ENCODE data around the gene SYT17. TPM values are rescaled to one million over a fixed set of nuclear protein-coding genes. Genes with fewer than 3 reads are reported as not detected.

Gene SYT17
- total RNA-seq, 1 experiment from 2014 or later = 10.3 TPM

DNA sequence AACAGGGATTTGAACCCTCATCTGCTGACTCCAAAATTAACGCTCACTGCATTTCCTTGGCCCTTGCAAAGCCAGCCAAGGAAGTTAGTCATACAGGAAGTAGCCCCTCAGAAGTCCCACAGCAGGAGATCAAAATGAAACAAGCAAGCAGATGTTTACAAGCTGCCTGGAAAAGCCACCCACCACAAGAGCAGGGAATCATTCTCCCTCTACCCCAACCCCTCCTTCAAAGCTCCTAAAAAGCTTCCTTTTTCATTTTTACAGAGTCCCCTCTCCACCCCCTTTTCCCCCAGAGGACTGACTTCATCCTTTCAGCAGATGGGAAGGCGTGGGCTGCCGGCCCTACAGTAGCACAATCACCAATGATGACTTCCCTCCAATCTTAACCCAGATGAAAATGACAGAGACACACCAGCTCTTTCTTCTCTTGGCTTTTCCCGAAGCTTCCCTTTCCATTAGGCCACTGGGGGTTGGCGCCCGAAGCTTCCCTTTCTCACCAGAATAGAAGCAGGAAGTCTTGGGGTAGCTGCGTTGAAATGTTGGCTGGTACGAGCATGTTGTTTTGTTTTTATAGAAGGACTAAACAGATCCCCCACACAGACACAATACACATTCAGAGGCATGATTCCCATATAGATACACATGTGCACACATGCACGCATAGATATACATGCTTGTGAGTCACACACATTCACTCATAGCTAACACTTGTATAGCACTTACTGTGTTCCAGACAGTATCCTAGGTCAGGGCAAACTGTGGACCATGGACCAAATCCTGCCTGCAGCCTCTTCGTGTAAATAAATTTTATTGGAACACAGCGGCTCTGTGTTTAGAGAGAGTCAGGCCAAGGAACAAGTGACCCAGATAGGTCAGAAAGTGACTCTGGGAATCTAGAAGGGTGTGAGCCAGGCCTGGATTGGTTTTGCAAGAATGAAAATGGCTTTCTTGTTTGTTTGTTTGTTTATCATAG is 36.9 kb upstream of the SYT17 start (continued):
- TF ChIP-seq ZBTB33 (IDR thresholded peaks at IDR 0.05; ENCODE audit: extremely low read depth, insufficient replicate concordance, low read length) = no peak
- TF ChIP-seq ZFX (IDR thresholded peaks at IDR 0.05) = no peak
- peak; percentile 75 for TF ChIP-seq EGR1 (IDR thresholded peaks at IDR 0.05; ENCODE audit: low read depth)

- H3K79me2 ChIP-seq (ENCODE audit: insufficient read depth, low read length) = no peaks in the 10 kb centered on the region
- peak overlapping the region; percentile 78 for H3K4me2 ChIP-seq (ENCODE audit: low read length)
- H4K20me1 ChIP-seq (ENCODE audit: insufficient read depth) = no peaks in the 10 kb centered on the region
- DNase-seq (ENCODE audit: low read depth, low spot score) = no peak
- ChIA-PET CTCF (no interaction called here), POLR2A (interaction anchor here (1.2 to 1.6 kb wide), 4 partner anchors 9 to 37 kb away, joined by 3 to 6 read pairs (median 5); no protein-coding TSS in a partner anchor), RAD21 (ENCODE audit: low non-redundant PET in 1 of 2, low total read pairs in 2 of 2, uncharacterized antibody in 2 of 2, unreplicated experiment in 2 of 2) (no interaction called here)
- H3K9ac ChIP-seq (ENCODE audit: low read length) = 0 out of 2 replicates have a peak overlapping the region, but pooled peaks have one; percentile 44
- H3K4me3 ChIP-seq (replicated peaks in 1 of 2; ENCODE audit: low read depth in 1 of 2, low read length in 2 of 2) = no peak overlapping the region
- H3K9me3 ChIP-seq (ENCODE audit: control insufficient read depth in 1 of 2, insufficient read depth in 1 of 2, low read depth in 1 of 2, low read length in 2 of 2) = peaks cover 0 to 2% of the 10 kb centered on the region in 2 experiments; a peak in 1 of 4 replicates
- intact Hi-C loops (cut with micrococcal nuclease) = no loop called here
- H2AFZ ChIP-seq (ENCODE audit: low read depth, low read length, poor library complexity, severe bottlenecking) = no peak overlapping the region
- ATAC-seq = no peak
- H3K27me3 ChIP-seq (ENCODE audit: insufficient read depth, low read length) = no peaks in the 10 kb centered on the region
- no TSS peak for BruUV-seq (replicated peaks)
- H3K9me2 ChIP-seq (ENCODE audit: insufficient read depth) = no peaks in the 10 kb centered on the region
- TF ChIP-seq, protein P1, sequence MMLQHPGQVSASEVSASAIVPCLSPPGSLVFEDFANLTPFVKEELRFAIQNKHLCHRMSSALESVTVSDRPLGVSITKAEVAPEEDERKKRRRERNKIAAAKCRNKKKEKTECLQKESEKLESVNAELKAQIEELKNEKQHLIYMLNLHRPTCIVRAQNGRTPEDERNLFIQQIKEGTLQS (IDR thresholded peaks at IDR 0.05) = no peak
- TF ChIP-seq ELF1 (IDR thresholded peaks at IDR 0.05; ENCODE audit: borderline replicate concordance, low read depth) = no peak
- H3K36me3 ChIP-seq (ENCODE audit: control insufficient read depth in 1 of 2, insufficient read depth in 2 of 2, low read length in 2 of 2) = no peaks in the 10 kb centered on the region
- peaks cover 57 to 68% of the 10 kb centered on the region in 2 experiments for H3K4me1 ChIP-seq (ENCODE audit: control insufficient read depth in 1 of 2, insufficient read depth in 2 of 2, low read length in 2 of 2)
- peak overlapping the region; percentile 80 for H3K27ac ChIP-seq (ENCODE audit: low read depth, low read length)
Observed at GRCh38 chr16:19131825-19132218, 36.2 kb upstream of the SYT17 start.
